Measurements from ENCODE around the gene OR8H2. TPM values are rescaled to one million over a fixed set of nuclear protein-coding genes. Genes with fewer than 3 reads are reported as not detected.
"Not testable (repeated sequence)": the region's sequence is repeated elsewhere in the genome, so short reads cannot be mapped to it uniquely, and the experiment has no call there.

Gene OR8H2
- total RNA-seq, 4 donors from 2014 or later: not detected

GRCh38 chr11:56093008-56093407, 10.5 kb upstream of the OR8H2 start, which contains the start of gene OR8I2:
Gene OR8I2, plus strand, starts transcription at chr11:56093308. Its CDS starts 0 bp downstream, at chr11:56093308.
- no peak for TF ChIP-seq POLR2AphosphoS5 (IDR thresholded peaks at IDR 0.05)
- TF ChIP-seq POLR2A (IDR thresholded peaks at IDR 0.05; ENCODE audit: low read depth): no peak
- no peak for TF ChIP-seq EP300 (IDR thresholded peaks at IDR 0.05)
- TF ChIP-seq CTCF (IDR thresholded peaks at IDR 0.05): no peak
- Histone ChIP-seq H3K9me3 (no peaks in the 10 kb centered on the region), H3K27me3 (no peaks in the 10 kb centered on the region), H3K4me1 (no peaks in the 10 kb centered on the region), H3K4me3 (no peak within 1 kb of the TSS), H3K27ac (replicated peaks in 1 of 4) (no peak within 1 kb of the TSS), H3K36me3 (no peaks in the 10 kb centered on the region)
- no peak for DNase-seq (ENCODE audit: extremely low spot score)
- intact Hi-C loops (cut with DNase I): no loop called here
- WGBS: 68% methylated on average over 3 of the region's 3 CpGs

- Histone ChIP-seq H3K4me1 (no peaks in the 10 kb centered on the region), H3K36me3 (no peaks in the 10 kb centered on the region), H3K9me3 (peaks cover 0 to 4% (median 0%) of the 10 kb centered on the region in 4 donors), H3K27ac (replicated peaks in 1 of 4) (no peak within 1 kb of the TSS), H3K4me3 (no peak within 1 kb of the TSS), H3K27me3 (no peaks in the 10 kb centered on the region)
- 52% methylated on average over 6 of the region's 6 CpGs for WGBS
- TF ChIP-seq POLR2AphosphoS5 (IDR thresholded peaks at IDR 0.05): no peak
- no peak for TF ChIP-seq EP300 (IDR thresholded peaks at IDR 0.05)
- TF ChIP-seq CTCF (IDR thresholded peaks at IDR 0.05): no peak
- TF ChIP-seq POLR2A (IDR thresholded peaks at IDR 0.05; ENCODE audit: low read depth): no peak
- intact Hi-C loops (cut with DNase I): no loop called here
- no peak for DNase-seq (ENCODE audit: extremely low spot score)
Measured at GRCh38 chr11:56122073-56122472, 18.6 kb downstream of the OR8H2 start, which contains the start of gene OR8H3. Gene OR8H3, plus strand, starts transcription at chr11:56122373. Its CDS starts 0 bp downstream, at chr11:56122373.

GRCh38 chr11:56140151-56140661, 36.7 kb downstream of the OR8H2 start, which contains the start of gene OR8J3:
Gene OR8J3, minus strand, starts transcription at chr11:56140201. Its CDS starts 2,483 bp downstream, at chr11:56137718.
- no peak within 1 kb of the TSS for H3K27ac ChIP-seq (replicated peaks in 1 of 4)
- H3K9me3 ChIP-seq: no peaks in the 10 kb centered on the region
- no peaks in the 10 kb centered on the region for H3K27me3 ChIP-seq
- no peak for TF ChIP-seq EP300 (IDR thresholded peaks at IDR 0.05)
- TF ChIP-seq POLR2A (IDR thresholded peaks at IDR 0.05; ENCODE audit: low read depth): no peak
- TF ChIP-seq POLR2AphosphoS5 (IDR thresholded peaks at IDR 0.05): no peak
- no peak for TF ChIP-seq CTCF (IDR thresholded peaks at IDR 0.05)
- DNase-seq (ENCODE audit: extremely low spot score): no peak
- no peaks in the 10 kb centered on the region for H3K36me3 ChIP-seq
- H3K4me1 ChIP-seq: no peaks in the 10 kb centered on the region
- no peak within 1 kb of the TSS for H3K4me3 ChIP-seq
- intact Hi-C loops (cut with DNase I): no loop called here

- H3K4me3 ChIP-seq; intact Hi-C loops (cut with DNase I); H3K36me3 ChIP-seq; H3K9me3 ChIP-seq; H3K27me3 ChIP-seq; DNase-seq (ENCODE audit: extremely low spot score); H3K27ac ChIP-seq (replicated peaks in 1 of 4); H3K4me1 ChIP-seq: not testable (repeated sequence)
- 84% methylated on average over 6 of the region's 30 CpGs for WGBS
Measured at GRCh38 chr11:56143681-56144080, 40.2 kb downstream of the OR8H2 start.

- Histone ChIP-seq H3K27me3 (no peaks in the 10 kb centered on the region), H3K27ac (replicated peaks in 1 of 4) (no peak overlapping the region), H3K4me1 (no peaks in the 10 kb centered on the region), H3K9me3 (peaks cover 0 to 32% (median 7%) of the 10 kb centered on the region in 4 donors), H3K36me3 (no peaks in the 10 kb centered on the region), H3K4me3 (no peak overlapping the region)
- TF ChIP-seq CTCF (IDR thresholded peaks at IDR 0.05) (no peak), POLR2AphosphoS5 (IDR thresholded peaks at IDR 0.05) (no peak), EP300 (IDR thresholded peaks at IDR 0.05) (no peak), POLR2A (IDR thresholded peaks at IDR 0.05; ENCODE audit: low read depth) (no peak)
- no peak for DNase-seq (ENCODE audit: extremely low spot score)
- intact Hi-C loops (cut with DNase I): no loop called here
- WGBS: 74% methylated on average over 1 of the region's 1 CpG
Measured at GRCh38 chr11:56151376-56151775, 47.9 kb downstream of the OR8H2 start.

Data from esophagus muscularis mucosa (tissue), 4 donors.